Activated CD4-positive, alpha-beta T cell treated with anti-CD3 and anti-CD28 coated beads for 48 hours (primary cell): ENCODE results near the gene FHOD1.

Source experiments
- DNase-seq: peaks from one replicate; pipeline ENCODE4 v3.0.0-alpha.2; 2020

Gene FHOD1

GRCh38 chr16:67188798-67189197 is 58.5 kb downstream of the FHOD1 start:
- DNase-seq: no peak

- no peak for DNase-seq
Measured at GRCh38 chr16:67188323-67188722, 59.0 kb downstream of the FHOD1 start.

GRCh38 chr16:67187175-67187890 is 59.9 kb downstream of the FHOD1 start:
- no peak for DNase-seq

- no peak for DNase-seq
Measured at GRCh38 chr16:67186550-67186950, 60.7 kb downstream of the FHOD1 start.

GRCh38 chr16:67185651-67186134 is 61.6 kb downstream of the FHOD1 start:
- DNase-seq: no peak

GRCh38 chr16:67184995-67185650 is 62.2 kb downstream of the FHOD1 start:
- peak; percentile 92 for DNase-seq

GRCh38 chr16:67184453-67184994 is 62.8 kb downstream of the FHOD1 start:
- no peak for DNase-seq

GRCh38 chr16:67183627-67184452 is 63.4 kb downstream of the FHOD1 start, which contains the start of gene MATCAP1:
TSS of gene MATCAP1 (minus strand) at chr16:67183963. CDS start at chr16:67180610, 3,353 bp downstream.
- DNase-seq: peak; percentile 95

GRCh38 chr16:67183284-67183626 is 64.0 kb downstream of the FHOD1 start:
- DNase-seq: no peak

- DNase-seq: no peak
Measured at GRCh38 chr16:67182288-67182687, 65.0 kb downstream of the FHOD1 start.

GRCh38 chr16:67181346-67181745 is 65.9 kb downstream of the FHOD1 start:
- DNase-seq: no peak

- no peak for DNase-seq
Measured at GRCh38 chr16:67180166-67180565, 67.1 kb downstream of the FHOD1 start.

GRCh38 chr16:67179421-67180080 is 67.7 kb downstream of the FHOD1 start:
- no peak for DNase-seq
